HG03378 (cell line): ENCODE measurements around the gene MUC5AC.
"Not testable (repeated sequence)": the region's sequence is repeated elsewhere in the genome, so short reads cannot be mapped to it uniquely, and the experiment has no call there.

Experiments used
- ATAC-seq: cut with Tn5 transposase; IDR thresholded peaks from one replicate; pipeline ENCODE4 v1.9.1; 2021; ENCODE audit warnings: mild to moderate bottlenecking, moderate library complexity; ENCODE audit not compliant: unreplicated experiment

The MUC5AC gene, protein sequence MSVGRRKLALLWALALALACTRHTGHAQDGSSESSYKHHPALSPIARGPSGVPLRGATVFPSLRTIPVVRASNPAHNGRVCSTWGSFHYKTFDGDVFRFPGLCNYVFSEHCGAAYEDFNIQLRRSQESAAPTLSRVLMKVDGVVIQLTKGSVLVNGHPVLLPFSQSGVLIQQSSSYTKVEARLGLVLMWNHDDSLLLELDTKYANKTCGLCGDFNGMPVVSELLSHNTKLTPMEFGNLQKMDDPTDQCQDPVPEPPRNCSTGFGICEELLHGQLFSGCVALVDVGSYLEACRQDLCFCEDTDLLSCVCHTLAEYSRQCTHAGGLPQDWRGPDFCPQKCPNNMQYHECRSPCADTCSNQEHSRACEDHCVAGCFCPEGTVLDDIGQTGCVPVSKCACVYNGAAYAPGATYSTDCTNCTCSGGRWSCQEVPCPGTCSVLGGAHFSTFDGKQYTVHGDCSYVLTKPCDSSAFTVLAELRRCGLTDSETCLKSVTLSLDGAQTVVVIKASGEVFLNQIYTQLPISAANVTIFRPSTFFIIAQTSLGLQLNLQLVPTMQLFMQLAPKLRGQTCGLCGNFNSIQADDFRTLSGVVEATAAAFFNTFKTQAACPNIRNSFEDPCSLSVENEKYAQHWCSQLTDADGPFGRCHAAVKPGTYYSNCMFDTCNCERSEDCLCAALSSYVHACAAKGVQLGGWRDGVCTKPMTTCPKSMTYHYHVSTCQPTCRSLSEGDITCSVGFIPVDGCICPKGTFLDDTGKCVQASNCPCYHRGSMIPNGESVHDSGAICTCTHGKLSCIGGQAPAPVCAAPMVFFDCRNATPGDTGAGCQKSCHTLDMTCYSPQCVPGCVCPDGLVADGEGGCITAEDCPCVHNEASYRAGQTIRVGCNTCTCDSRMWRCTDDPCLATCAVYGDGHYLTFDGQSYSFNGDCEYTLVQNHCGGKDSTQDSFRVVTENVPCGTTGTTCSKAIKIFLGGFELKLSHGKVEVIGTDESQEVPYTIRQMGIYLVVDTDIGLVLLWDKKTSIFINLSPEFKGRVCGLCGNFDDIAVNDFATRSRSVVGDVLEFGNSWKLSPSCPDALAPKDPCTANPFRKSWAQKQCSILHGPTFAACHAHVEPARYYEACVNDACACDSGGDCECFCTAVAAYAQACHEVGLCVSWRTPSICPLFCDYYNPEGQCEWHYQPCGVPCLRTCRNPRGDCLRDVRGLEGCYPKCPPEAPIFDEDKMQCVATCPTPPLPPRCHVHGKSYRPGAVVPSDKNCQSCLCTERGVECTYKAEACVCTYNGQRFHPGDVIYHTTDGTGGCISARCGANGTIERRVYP (N-terminal part only)

DNA sequence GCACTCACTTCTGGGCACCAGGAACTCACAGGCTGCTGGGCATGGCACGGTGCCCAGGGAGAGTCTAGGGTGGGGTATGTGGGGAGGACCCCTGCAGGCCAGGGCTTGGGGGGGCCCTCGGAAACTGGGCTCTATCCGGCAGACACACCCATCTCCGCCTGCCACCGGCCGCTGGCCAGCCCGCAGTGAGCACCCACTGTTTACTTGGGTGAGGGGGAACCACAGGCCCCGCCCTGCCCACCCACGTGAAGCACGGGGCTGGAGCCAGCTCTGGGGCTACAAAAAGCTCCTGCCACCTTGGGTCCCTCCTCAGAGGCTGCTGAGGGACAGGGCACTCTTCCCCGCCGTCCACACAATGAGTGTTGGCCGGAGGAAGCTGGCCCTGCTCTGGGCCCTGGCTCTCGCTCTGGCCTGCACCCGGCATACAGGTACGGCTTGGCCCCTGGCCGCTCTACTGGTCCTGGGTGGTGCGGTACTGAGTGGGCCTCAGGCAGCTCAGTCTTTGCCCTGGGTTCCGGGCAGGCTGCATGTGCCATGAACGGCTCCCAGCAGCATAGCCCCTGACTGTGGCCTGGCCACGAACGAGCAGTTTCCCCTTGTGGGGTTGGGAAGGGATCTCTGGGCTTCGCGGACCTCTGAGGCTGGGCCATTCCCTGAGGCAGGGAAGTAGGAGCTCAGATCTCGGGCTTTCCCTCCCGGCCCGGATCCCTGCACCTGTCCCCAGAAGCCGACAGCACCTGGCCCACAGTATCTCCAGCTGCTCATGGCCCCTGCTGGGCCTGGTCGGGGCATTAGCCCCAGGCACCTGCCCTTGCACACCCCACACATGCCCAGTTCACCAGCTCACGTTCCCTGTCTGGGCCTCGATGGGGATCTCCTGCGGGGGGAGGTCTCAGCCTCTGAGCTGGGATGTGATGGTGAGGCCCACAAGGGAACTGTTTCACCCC, at the start of gene MUC5AC:
MUC5AC (plus strand) TSS at position 309 of the 947 bp plus-strand sequence; CDS start at position 356, 47 bp downstream.
- no peak for ATAC-seq

DNA sequence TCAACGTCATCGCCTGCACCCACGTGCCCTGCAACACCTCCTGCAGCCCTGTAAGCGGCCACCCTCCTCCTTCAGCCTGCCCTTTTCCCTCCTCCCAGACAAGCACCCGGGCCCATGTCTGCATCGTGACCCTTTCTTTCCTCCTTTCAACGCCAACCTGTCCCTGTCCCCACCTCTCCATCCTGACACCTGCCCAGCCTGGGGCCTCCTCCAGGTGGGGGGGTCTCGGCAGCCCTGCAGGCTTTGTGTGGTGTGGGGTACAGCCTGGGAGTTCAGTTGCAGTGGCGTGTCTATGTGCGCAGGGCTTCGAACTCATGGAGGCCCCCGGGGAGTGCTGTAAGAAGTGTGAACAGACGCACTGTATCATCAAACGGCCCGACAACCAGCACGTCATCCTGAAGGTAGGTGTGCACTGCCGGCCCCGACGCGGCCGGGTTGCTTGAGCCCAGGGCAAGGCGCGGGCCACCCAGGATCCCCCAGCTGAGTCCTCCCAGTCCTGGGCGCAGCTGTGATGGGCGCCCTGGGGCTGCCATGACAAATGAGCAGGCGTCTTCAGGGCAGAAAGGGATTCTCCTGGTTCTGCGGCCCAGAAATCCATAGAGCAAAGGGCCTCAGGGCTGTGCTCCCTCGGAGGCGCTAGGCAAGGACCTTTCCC, 49.4 kb upstream of the MUC5AC start:
- no peak for ATAC-seq

DNA sequence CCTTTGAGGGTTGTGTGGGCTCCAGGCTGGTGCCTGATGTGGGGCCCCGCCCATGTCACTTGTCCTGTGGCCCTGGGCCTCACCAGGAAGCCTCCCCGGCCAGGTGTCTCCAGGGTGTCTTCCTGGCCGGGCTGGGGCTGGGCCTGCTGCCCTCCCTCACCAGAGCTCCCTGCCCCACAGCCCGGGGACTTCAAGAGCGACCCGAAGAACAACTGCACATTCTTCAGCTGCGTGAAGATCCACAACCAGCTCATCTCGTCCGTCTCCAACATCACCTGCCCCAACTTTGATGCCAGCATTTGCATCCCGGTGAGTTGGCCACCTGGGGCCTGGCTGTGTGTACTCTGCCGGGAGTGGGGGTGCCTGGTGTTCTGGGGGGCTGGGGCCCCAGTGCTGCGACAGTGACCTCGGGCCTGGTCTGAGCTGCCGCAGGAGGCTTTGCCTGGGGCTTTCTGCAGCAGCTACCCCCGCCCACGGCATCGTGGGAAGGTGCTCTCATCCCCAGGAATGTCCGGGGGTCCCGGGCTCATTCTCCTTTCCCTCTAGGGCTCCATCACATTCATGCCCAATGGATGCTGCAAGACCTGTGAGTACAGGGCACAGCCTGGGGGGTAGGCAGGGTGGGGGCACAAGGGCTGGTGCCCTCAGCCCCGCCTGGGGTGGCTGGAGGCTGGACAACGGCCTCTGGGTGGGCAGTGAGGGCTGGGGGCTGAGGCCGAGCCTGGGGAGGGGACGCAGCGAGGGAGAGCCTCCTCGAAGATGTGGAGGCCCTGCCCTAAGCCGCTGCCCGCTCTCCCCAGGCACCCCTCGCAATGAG, 48.4 kb upstream of the MUC5AC start:
- ATAC-seq = no peak

DNA sequence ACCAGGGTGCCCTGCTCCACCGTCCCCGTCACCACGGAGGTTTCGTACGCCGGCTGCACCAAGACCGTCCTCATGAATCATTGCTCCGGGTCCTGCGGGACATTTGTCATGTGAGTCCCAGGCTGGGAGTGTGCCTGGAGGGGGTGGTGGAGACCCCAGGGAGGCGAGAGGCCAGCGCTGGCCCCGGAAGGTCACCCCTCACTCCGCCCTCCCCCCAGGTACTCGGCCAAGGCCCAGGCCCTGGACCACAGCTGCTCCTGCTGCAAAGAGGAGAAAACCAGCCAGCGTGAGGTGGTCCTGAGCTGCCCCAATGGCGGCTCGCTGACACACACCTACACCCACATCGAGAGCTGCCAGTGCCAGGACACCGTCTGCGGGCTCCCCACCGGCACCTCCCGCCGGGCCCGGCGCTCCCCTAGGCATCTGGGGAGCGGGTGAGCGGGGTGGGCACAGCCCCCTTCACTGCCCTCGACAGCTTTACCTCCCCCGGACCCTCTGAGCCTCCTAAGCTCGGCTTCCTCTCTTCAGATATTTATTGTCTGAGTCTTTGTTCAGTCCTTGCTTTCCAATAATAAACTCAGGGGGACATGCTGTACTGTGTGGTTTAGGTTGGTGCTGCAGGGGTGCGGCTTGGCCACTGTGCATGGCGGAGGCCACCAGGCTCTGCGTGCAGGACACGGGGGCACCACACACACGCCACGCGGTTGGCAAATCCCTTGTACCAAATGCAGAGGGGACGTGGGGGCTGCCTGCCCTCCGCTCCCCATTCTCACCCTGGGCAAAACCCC, 47.6 kb upstream of the MUC5AC start:
- ATAC-seq = no peak

DNA sequence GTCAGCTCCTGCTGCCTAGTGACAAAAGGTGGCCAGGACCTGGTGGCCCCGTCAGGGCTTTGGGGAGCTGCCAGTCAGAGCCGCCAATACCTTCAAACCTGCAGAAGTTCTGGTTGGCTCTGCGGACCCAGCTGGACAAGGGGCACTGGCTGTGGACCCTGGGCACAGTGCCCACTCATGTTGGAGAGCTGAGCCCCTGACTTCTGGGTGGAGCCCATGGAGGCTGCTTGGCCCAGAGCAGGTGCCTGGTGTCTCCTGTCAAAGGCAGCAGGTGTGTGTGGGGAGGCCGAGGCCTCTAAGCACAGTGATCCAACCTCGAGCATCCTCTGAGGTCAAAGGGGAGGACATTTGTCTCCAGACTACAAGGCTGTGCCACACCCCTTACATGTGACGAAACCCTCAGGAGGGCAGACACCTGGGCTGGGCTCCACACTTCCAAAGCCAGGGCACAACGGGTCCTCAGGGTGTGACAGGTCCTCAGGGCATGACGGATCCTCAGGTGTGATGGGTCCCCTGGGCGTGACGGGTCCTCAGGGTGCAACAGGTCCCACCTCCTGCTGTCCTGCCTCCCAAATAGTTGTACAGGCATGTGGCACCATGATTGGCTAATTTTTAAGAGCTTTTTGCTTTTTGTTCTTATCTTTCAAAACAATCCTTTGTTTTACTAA, 46.1 kb upstream of the MUC5AC start:
- no peak for ATAC-seq

DNA sequence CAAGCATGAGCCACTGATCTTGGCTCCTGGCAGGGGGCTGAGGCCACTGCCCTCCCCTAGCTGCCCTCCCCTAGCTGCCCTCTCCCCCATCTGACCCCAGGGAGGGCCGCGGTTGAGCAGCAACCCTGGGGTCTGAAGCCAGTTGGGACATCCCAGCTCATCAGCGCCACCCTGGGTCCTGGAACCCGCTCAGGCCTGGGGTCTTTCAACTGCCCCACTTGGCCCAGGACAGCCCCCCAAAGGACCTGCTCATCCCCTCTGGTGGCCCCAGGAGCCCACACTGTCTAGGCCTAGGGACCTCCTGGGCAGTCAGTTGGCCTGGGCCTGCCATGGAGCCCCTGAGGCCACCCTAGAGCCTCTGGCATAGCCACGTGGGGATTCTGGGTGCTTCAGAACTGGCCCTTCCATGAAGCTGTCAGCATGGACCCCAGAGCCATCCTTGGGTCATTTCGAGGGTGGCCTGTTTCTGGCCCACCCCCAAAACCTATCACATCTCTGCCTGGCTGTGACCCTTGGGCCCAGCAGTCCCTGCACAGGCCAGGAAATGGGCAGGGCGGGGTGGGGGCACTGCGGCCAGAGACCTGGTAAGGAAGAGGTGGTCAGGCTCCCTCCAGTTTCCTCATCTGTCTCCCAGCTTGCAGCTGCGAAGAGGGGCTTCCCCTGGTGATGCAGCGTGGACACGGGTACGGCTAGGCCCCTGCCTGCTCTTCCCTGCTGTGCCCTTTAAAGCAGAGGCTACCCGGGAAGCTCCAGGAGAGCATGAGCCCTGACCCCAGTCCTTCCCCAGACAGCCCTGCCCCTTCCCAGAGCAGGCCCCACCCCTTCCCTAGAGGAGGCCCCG, 45.2 kb upstream of the MUC5AC start:
- ATAC-seq = no peak

DNA sequence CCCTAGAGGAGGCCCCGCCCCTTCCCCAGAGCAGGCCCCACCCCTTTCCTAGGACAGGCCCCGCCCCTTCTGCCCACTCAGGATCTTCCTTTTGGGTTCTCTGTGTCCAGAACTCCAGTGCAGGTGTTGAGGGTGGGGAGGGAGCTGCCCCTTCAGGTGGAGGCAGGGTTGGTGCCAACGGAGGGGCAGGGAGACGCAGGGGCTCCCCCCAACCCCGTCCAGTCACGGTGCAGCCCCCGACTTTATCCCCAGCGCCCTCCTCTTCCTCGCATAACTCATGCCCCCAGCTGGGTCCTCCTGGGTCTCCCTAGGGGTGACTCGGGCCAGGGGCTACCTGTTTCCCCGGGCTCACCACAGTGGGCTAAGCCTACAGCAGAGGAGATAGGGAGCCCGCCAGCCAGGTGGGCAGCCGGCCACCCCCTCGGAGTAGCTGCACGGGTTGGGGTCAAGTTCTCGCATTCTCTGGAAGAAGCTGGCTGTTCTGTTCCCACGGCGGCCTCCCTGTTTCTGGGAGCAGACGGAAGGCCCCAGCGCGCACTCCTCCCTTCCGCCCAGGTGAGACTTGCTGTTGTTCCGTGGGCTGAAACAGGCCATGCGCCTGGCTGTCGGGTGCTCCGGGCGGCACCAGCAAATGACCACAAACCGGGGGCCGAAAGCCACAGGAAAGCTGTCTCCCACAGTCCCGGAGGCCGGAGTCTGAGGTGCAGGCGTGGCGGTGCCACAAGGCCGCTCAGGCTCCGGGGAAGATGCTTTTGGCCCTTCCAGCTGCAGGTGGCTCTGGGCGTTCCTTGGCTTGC, 44.1 kb upstream of the MUC5AC start:
- ATAC-seq = no peak

DNA sequence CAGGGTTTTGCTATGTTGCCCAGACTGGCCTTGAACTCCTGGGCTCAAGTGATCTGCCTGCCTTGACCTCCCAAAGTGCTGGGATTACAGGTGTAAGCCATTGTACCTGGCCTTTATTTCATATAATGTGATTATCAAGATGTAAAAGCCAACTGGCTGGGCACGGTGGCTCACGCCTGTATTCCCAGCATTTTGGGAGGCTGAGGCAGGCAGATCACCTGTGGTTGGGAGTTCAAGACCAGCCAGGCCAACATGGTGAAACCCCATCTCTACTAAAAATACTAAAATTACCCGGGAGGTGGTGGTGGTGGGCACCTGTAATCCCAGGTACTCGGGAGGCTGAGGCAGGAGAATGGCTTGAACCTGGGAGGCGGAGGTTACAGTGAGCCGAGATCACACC, 42.5 kb upstream of the MUC5AC start:
- ATAC-seq = not testable (repeated sequence)

DNA sequence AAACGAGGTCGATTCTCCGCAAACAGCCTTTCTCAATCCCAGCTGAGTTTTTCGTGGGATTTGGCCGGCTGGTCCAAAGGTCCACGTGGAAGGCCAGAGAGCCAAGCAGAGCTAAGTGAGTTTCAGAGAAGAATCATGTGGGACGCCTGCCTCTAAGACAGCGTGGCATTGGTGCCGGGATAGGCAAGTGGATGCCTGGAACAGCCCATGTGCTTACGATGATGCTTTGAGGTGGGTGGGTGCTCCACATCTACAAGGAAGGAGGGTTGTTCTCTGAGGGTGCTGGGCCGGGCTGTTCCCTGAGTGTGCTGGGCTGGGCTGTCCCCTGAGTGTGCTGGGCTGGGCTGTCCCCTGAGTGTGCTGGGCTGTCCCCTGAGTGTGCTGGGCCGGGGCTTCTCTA, 41.6 kb upstream of the MUC5AC start:
- ATAC-seq = no peak

DNA sequence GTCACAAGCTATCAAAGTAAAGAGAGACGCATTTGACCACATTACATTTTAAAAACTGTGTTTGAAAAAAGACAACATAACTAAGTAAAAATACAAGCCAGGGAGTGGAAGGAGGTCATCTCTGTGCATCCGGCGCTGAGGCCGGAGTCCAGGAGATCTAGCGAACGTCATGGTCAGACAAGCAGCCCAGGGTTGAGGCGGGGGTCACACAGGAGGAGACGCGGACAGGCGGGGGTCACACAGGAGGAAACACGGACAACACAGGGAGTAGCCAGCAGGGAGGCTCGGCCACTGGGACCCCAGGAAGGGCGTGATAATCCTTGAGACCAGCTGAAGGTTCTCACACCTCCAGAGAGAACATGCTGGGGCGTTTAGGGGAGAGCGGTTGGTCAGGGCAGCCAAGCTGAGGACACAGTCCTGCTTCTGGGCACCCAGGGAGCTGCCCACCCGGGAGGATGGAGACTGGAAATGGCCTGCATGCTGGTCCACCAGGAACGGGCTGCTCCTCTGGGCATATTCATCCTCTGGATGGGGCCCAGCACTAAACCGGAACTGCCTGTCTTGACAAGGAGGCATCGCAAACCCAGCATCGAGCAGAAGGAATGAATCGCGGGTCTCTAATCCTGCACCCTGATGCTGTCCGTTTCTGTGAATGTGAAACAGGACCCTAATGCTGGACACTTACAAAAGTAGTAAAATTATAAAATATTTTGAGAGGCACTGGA, 40.9 kb upstream of the MUC5AC start:
- no peak for ATAC-seq

DNA sequence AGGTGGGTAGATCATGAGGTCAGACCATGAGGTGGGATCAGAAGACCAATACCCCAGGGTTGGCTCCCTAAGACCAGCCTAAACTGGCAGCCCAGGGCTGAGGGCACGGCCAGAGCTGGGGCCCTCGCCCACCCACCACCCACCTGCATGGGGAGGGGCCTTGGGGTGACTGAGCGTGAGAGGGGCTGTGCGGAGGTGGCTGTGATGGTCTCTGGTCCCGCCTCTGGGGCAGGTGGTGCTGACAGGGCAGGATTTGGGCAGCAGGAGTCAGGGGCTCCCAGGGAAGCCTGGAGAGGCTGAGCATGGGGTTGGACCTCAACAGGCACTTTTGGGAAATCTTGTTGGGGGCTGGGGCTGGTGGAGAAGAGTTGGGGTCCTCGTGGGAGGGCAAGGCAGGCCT, 39.8 kb upstream of the MUC5AC start:
- ATAC-seq = no peak

DNA sequence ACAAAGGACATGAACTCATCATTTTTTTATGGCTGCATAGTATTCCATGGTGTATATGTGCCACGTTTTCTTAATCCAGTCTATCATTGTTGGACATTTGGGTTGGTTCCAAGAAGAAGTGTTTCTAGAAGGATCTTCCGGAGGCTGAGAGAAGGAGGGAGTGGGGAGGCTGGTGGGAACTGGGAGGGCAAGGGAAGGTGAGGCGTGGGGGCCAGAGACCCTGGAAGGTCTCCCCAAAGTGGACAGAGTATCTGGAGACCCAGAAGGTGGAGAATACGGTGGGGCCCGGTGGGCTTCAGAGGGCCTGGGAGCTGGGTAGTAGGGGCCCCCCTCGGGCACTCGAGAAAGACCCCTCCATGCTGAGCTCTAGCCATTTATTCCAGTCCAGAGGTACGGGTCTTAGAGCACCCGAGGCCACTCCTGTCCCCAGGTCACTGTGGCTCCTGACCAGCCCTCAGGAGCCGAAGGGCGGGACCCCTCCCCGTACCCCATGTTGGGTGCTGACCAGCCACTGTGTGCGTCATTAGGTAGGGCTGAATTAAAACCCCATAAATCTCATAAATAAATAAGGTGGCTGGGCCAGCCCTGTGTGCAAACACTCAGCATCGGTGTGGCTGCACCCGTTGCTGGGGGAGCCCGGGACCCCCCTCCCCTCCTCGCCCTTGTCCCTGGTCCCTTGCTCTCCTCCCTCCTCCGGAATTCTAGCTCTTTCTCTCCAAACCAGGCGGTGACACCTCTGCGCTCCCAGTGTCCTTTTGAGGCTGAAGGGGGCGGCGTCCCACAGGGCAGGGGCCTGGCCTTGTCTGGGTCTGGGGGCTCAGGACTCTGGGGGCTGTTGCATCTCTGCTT, 38.8 kb upstream of the MUC5AC start:
- ATAC-seq = no peak

DNA sequence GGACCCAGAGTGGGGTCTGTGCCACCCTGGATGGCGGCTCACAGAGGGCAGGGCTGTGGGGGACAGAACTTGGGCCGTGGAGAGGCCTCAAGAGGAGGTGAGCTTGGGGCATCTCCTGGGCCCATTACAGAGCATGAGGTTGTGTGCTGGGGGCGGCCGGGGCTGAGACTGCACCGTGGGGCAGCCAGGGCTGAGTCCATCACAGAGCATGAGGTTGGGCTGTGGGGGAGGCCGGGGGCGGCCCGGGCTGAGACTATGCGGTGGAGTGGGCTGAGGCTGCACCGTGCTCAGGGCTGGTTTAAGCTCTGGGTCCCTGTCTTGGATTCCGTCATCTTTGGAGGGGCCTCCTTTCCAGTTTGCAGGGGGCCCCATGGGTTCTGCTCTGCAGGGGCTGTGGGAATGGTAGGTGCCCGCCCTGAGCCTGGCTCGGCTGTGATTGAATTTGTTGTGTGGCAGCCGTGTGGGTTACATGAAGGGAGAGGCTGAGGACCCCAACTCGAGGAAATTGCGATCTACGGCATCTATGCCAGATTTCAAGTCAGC, 38.1 kb upstream of the MUC5AC start:
- no peak for ATAC-seq
